Measurements from ENCODE around the gene NPTN.

The NPTN gene

GRCh38 chr15:73633111-73633990, at the start of gene NPTN:
Gene NPTN, minus strand, starts transcription at chr15:73633389. Its CDS starts 174 bp downstream, at chr15:73633215.
- Mint-ChIP-seq H3K27ac (peak within 1 kb of the TSS; percentile 92), H3K27me3 (peaks cover 5% of the 10 kb centered on the region), H3K4me1 (ENCODE audit: low read depth) (peaks cover 55% of the 10 kb centered on the region), H3K9me3 (ENCODE audit: low read depth) (no peaks in the 10 kb centered on the region), H3K36me3 (no peaks in the 10 kb centered on the region), H3K4me3 (peak within 1 kb of the TSS; percentile 93)

GRCh38 chr15:73682600-73683090, 49.5 kb upstream of the NPTN start:
- H3K4me3 Mint-ChIP-seq = peak overlapping the region; percentile 80

GRCh38 chr15:73681856-73682599, 48.8 kb upstream of the NPTN start:
- H3K27ac Mint-ChIP-seq = no peak overlapping the region
- no peaks in the 10 kb centered on the region for H3K9me3 Mint-ChIP-seq (ENCODE audit: low read depth)
- H3K4me1 Mint-ChIP-seq (ENCODE audit: low read depth) = peaks cover 23% of the 10 kb centered on the region
- H3K36me3 Mint-ChIP-seq = no peaks in the 10 kb centered on the region
- no peak overlapping the region for H3K4me3 Mint-ChIP-seq
- peaks cover 33% of the 10 kb centered on the region for H3K27me3 Mint-ChIP-seq

More at GRCh38 chr15:73682600-73683090, 49.5 kb upstream of the NPTN start:
- no peaks in the 10 kb centered on the region for H3K9me3 Mint-ChIP-seq (ENCODE audit: low read depth)
- peaks cover 23% of the 10 kb centered on the region for H3K4me1 Mint-ChIP-seq (ENCODE audit: low read depth)
- peaks cover 34% of the 10 kb centered on the region for H3K27me3 Mint-ChIP-seq
- H3K36me3 Mint-ChIP-seq = no peaks in the 10 kb centered on the region
- no peak overlapping the region for H3K27ac Mint-ChIP-seq

- Mint-ChIP-seq H3K9me3 (ENCODE audit: low read depth) (no peaks in the 10 kb centered on the region), H3K27me3 (peaks cover 26% of the 10 kb centered on the region)
These were observed 47.9 kb upstream of the NPTN start for GRCh38 chr15:73681063-73681462.

GRCh38 chr15:73680549-73680948, 47.4 kb upstream of the NPTN start:
- Mint-ChIP-seq H3K27me3 (peaks cover 21% of the 10 kb centered on the region), H3K4me3 (no peak overlapping the region)

More at GRCh38 chr15:73681063-73681462, 47.9 kb upstream of the NPTN start:
- no peak overlapping the region for H3K4me3 Mint-ChIP-seq
- no peak overlapping the region for H3K27ac Mint-ChIP-seq
- H3K36me3 Mint-ChIP-seq = no peaks in the 10 kb centered on the region
- peaks cover 23% of the 10 kb centered on the region for H3K4me1 Mint-ChIP-seq (ENCODE audit: low read depth)

GRCh38 chr15:73679964-73680363, 46.8 kb upstream of the NPTN start:
- Mint-ChIP-seq H3K4me1 (ENCODE audit: low read depth) (peaks cover 18% of the 10 kb centered on the region), H3K27ac (no peak overlapping the region), H3K27me3 (peaks cover 19% of the 10 kb centered on the region), H3K4me3 (no peak overlapping the region), H3K36me3 (no peaks in the 10 kb centered on the region), H3K9me3 (ENCODE audit: low read depth) (no peaks in the 10 kb centered on the region)

More at GRCh38 chr15:73680549-73680948, 47.4 kb upstream of the NPTN start:
- Mint-ChIP-seq H3K27ac (no peak overlapping the region), H3K36me3 (no peaks in the 10 kb centered on the region), H3K4me1 (ENCODE audit: low read depth) (peaks cover 23% of the 10 kb centered on the region), H3K9me3 (ENCODE audit: low read depth) (no peaks in the 10 kb centered on the region)

GRCh38 chr15:73679180-73679579, 46.0 kb upstream of the NPTN start:
- Mint-ChIP-seq H3K9me3 (ENCODE audit: low read depth) (no peaks in the 10 kb centered on the region), H3K27me3 (peaks cover 19% of the 10 kb centered on the region), H3K36me3 (no peaks in the 10 kb centered on the region), H3K4me1 (ENCODE audit: low read depth) (peaks cover 15% of the 10 kb centered on the region), H3K27ac (no peak overlapping the region), H3K4me3 (no peak overlapping the region)

GRCh38 chr15:73678498-73678897, 45.3 kb upstream of the NPTN start:
- no peaks in the 10 kb centered on the region for H3K36me3 Mint-ChIP-seq
- H3K4me1 Mint-ChIP-seq (ENCODE audit: low read depth) = peaks cover 11% of the 10 kb centered on the region
- peaks cover 23% of the 10 kb centered on the region for H3K27me3 Mint-ChIP-seq
- no peaks in the 10 kb centered on the region for H3K9me3 Mint-ChIP-seq (ENCODE audit: low read depth)
- no peak overlapping the region for H3K27ac Mint-ChIP-seq
- no peak overlapping the region for H3K4me3 Mint-ChIP-seq

GRCh38 chr15:73677733-73678132, 44.5 kb upstream of the NPTN start:
- Mint-ChIP-seq H3K27ac (no peak overlapping the region), H3K9me3 (ENCODE audit: low read depth) (no peaks in the 10 kb centered on the region), H3K4me3 (no peak overlapping the region), H3K27me3 (peaks cover 23% of the 10 kb centered on the region), H3K36me3 (no peaks in the 10 kb centered on the region), H3K4me1 (ENCODE audit: low read depth) (peaks cover 6% of the 10 kb centered on the region)

- Mint-ChIP-seq H3K27me3 (peaks cover 20% of the 10 kb centered on the region), H3K9me3 (ENCODE audit: low read depth) (no peaks in the 10 kb centered on the region), H3K27ac (no peak overlapping the region), H3K4me3 (no peak overlapping the region), H3K36me3 (no peaks in the 10 kb centered on the region), H3K4me1 (ENCODE audit: low read depth) (peaks cover 5% of the 10 kb centered on the region)
These were observed 44.0 kb upstream of the NPTN start for GRCh38 chr15:73677146-73677607.

- Mint-ChIP-seq H3K4me3 (no peak overlapping the region), H3K27ac (no peak overlapping the region), H3K36me3 (no peaks in the 10 kb centered on the region), H3K27me3 (peaks cover 18% of the 10 kb centered on the region), H3K9me3 (ENCODE audit: low read depth) (no peaks in the 10 kb centered on the region), H3K4me1 (ENCODE audit: low read depth) (no peaks in the 10 kb centered on the region)
These were observed 41.4 kb upstream of the NPTN start for GRCh38 chr15:73674587-73674986.

GRCh38 chr15:73660455-73660854, 27.3 kb upstream of the NPTN start:
- Mint-ChIP-seq H3K27me3 (peaks cover 24% of the 10 kb centered on the region), H3K36me3 (no peaks in the 10 kb centered on the region), H3K9me3 (ENCODE audit: low read depth) (no peaks in the 10 kb centered on the region), H3K4me1 (ENCODE audit: low read depth) (peaks cover 10% of the 10 kb centered on the region), H3K27ac (no peak overlapping the region), H3K4me3 (no peak overlapping the region)

- Mint-ChIP-seq H3K36me3 (no peaks in the 10 kb centered on the region), H3K27ac (no peak overlapping the region)
These were observed 25.5 kb upstream of the NPTN start for GRCh38 chr15:73658645-73659044.

GRCh38 chr15:73655724-73656123, 22.5 kb upstream of the NPTN start:
- Mint-ChIP-seq H3K4me3 (no peak overlapping the region), H3K9me3 (ENCODE audit: low read depth) (peaks cover 7% of the 10 kb centered on the region), H3K27ac (no peak overlapping the region), H3K4me1 (ENCODE audit: low read depth) (peaks cover 17% of the 10 kb centered on the region), H3K27me3 (peaks cover 25% of the 10 kb centered on the region), H3K36me3 (no peaks in the 10 kb centered on the region)

More at GRCh38 chr15:73658645-73659044, 25.5 kb upstream of the NPTN start:
- H3K4me1 Mint-ChIP-seq (ENCODE audit: low read depth) = peaks cover 10% of the 10 kb centered on the region
- H3K27me3 Mint-ChIP-seq = peaks cover 25% of the 10 kb centered on the region
- no peak overlapping the region for H3K4me3 Mint-ChIP-seq
- H3K9me3 Mint-ChIP-seq (ENCODE audit: low read depth) = no peaks in the 10 kb centered on the region

- Mint-ChIP-seq H3K27me3 (peaks cover 27% of the 10 kb centered on the region), H3K9me3 (ENCODE audit: low read depth) (peaks cover 7% of the 10 kb centered on the region), H3K4me1 (ENCODE audit: low read depth) (peaks cover 15% of the 10 kb centered on the region), H3K4me3 (no peak overlapping the region), H3K36me3 (no peaks in the 10 kb centered on the region), H3K27ac (no peak overlapping the region)
These were observed 21.5 kb upstream of the NPTN start for GRCh38 chr15:73654659-73655058.
